ENCODE results near the gene CHST13.

DNA sequence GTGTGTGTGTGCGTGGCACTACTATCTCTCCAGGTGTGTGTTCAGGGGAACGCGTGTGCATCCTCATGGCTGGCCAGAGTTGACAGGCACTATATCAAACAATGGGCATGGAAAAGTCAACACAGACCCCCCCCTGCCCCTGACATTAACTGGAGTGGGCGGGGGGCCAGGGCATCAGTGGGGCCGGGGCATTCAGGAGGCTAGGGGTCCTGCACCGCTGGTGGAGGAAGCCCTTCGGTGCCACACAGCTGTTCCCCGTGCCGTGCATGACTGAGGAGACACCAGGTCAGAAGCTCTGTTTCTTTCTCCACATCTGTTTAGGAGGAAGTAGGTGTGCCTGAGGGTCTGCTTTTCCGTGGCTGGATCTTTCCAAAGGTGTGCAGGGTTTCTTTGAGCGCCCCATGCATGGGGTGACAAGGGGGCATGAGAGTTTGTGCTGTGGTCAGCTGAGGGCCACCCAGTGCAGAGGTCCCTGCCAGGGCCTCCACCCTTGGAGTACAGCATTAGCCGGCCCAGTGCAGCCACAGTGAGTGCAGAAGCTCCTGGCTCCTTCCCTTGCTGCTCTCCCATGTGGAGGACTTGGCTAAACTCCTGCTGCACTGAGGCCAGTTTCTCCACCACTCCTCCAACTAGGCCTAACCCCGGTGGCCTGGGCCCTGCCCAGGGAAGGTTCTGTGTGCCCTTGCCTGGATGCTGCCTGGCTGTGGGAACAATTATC lies 27.3 kb downstream of the CHST13 start:
- TF ChIP-seq, protein P1, sequence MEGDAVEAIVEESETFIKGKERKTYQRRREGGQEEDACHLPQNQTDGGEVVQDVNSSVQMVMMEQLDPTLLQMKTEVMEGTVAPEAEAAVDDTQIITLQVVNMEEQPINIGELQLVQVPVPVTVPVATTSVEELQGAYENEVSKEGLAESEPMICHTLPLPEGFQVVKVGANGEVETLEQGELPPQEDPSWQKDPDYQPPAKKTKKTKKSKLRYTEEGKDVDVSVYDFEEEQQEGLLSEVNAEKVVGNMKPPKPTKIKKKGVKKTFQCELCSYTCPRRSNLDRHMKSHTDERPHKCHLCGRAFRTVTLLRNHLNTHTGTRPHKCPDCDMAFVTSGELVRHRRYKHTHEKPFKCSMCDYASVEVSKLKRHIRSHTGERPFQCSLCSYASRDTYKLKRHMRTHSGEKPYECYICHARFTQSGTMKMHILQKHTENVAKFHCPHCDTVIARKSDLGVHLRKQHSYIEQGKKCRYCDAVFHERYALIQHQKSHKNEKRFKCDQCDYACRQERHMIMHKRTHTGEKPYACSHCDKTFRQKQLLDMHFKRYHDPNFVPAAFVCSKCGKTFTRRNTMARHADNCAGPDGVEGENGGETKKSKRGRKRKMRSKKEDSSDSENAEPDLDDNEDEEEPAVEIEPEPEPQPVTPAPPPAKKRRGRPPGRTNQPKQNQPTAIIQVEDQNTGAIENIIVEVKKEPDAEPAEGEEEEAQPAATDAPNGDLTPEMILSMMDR (IDR thresholded peaks at IDR 0.05) = no peak
- TF ChIP-seq EP300 (IDR thresholded peaks at IDR 0.05) = no peak

Measured in sigmoid colon (tissue), 4 donors.